MCF 10A (cell line): ENCODE measurements around the gene KRTAP5-5. TPM values are rescaled to one million over a fixed set of nuclear protein-coding genes. Genes with fewer than 3 reads are reported as not detected.

ENCODE experiments used
- BruUV-seq: library from RNA; stranded (reverse); fragments of 400-500 nt; replicated peaks from 2 replicates; lab custom pipeline; 2021; lab: Mats Ljungman, UMichigan
- CTCF ChIA-PET: fragments of 300-600 bp; sonication (Branson Sonifier 250); formaldehyde crosslinking; extraction: SDS; loops from one replicate; lab custom pipeline; 2021; ENCODE audit warnings: antibody characterized with exemption, inconsistent platforms; lab: Yijun Ruan, JAX
- POLR2A ChIA-PET: fragments of 300-600, 350-650 bp; sonication (Branson Sonifier 250); formaldehyde crosslinking; extraction: SDS; loops from one replicate; lab custom pipeline; 2020; ENCODE audit warnings: antibody characterized with exemption, inconsistent platforms; lab: Yijun Ruan, JAX
- DNase-seq: peaks from one replicate; pipeline ENCODE4 v3.0.0-alpha.2; 2018; ENCODE audit not compliant: unreplicated experiment
- H3K27ac Mint-ChIP-seq: one replicate; pipeline ENCODE4 v1.8.0; 2022; ENCODE audit warnings: mild to moderate bottlenecking, low read depth, mixed read lengths; ENCODE audit not compliant: unreplicated experiment
- H3K27me3 Mint-ChIP-seq: one replicate; pipeline ENCODE4 v1.8.0; 2022; ENCODE audit warnings: mixed read lengths; ENCODE audit not compliant: insufficient read depth, unreplicated experiment
- H3K36me3 Mint-ChIP-seq: one replicate; pipeline ENCODE4 v1.8.0; 2022; ENCODE audit warnings: mild to moderate bottlenecking, moderate library complexity, mixed read lengths; ENCODE audit not compliant: insufficient read depth, unreplicated experiment
- H3K4me1 Mint-ChIP-seq: one replicate; pipeline ENCODE4 v1.8.0; 2022; ENCODE audit warnings: mixed read lengths; ENCODE audit not compliant: insufficient read depth, unreplicated experiment
- H3K4me3 Mint-ChIP-seq: one replicate; pipeline ENCODE4 v1.8.0; 2022; ENCODE audit warnings: mild to moderate bottlenecking, moderate library complexity, mixed read lengths; ENCODE audit not compliant: unreplicated experiment
- H3K9me3 Mint-ChIP-seq: one replicate; pipeline ENCODE4 v1.8.0; 2022; ENCODE audit warnings: mixed read lengths; ENCODE audit not compliant: unreplicated experiment
- CTCF ChIP-seq: fragments of 200-600 bp; IDR thresholded peaks from one replicate; pipeline ENCODE4 v1.8.0; 2022; ENCODE audit warnings: antibody characterized with exemption, mild to moderate bottlenecking; ENCODE audit not compliant: unreplicated experiment
- intact Hi-C: fragments of 100-400 bp; cut with micrococcal nuclease; formaldehyde crosslinking; loops from 2 replicates; pipeline ENCODE4 v1.14.1; 2022
- total RNA-seq: library from RNA; stranded (reverse); gene quantifications from 2 replicates; pipeline ENCODE4 v1.2.3, GENCODE V29; 2022

The KRTAP5-5 gene
- total RNA-seq, 1 experiment from 2014 or later, result not detected

- intact Hi-C loops, result no loop called here
- Mint-ChIP-seq H3K36me3 (no peaks in the 10 kb centered on the region), H3K27ac (no peak within 1 kb of the TSS), H3K9me3 (no peaks in the 10 kb centered on the region), H3K4me3 (no peak within 1 kb of the TSS), H3K4me1 (no peaks in the 10 kb centered on the region), H3K27me3 (peaks cover 75% of the 10 kb centered on the region)
- no peak for TF ChIP-seq CTCF
- BruUV-seq, result no TSS peak
- ChIA-PET POLR2A (no interaction called here), CTCF (interaction anchor here (0.5 kb wide), 1 partner anchor 147 kb away, joined by 3 read pairs; no protein-coding TSS in a partner anchor)
- no peak for DNase-seq
These were observed 7.5 kb upstream of the KRTAP5-5 start, which contains the start of gene KRTAP5-4 for GRCh38 chr11:1622086-1622485. Gene KRTAP5-4 (minus strand): TSS chr11:1622138. CDS start chr11:1622093, 45 bp downstream.

- H3K36me3 Mint-ChIP-seq, result no peaks in the 10 kb centered on the region
- CTCF ChIA-PET, result interaction anchor here (0.6 to 2.1 kb wide), 3 partner anchors 10 to 70 kb away, joined by 4 to 10 read pairs (median 4); no protein-coding TSS in a partner anchor
- no peak for TF ChIP-seq CTCF
- no peak for DNase-seq
- POLR2A ChIA-PET, result no interaction called here
- no peaks in the 10 kb centered on the region for H3K4me1 Mint-ChIP-seq
- H3K27ac Mint-ChIP-seq, result no peak overlapping the region
- BruUV-seq, result no TSS peak
- H3K9me3 Mint-ChIP-seq, result no peaks in the 10 kb centered on the region
- intact Hi-C loops, result no loop called here
- H3K4me3 Mint-ChIP-seq, result no peak overlapping the region
- H3K27me3 Mint-ChIP-seq, result peaks cover 68% of the 10 kb centered on the region
These were observed 5.9 kb upstream of the KRTAP5-5 start for GRCh38 chr11:1623716-1624115.

- Mint-ChIP-seq H3K4me1 (no peaks in the 10 kb centered on the region), H3K27ac (no peak overlapping the region), H3K9me3 (no peaks in the 10 kb centered on the region), H3K36me3 (no peaks in the 10 kb centered on the region), H3K27me3 (peaks cover 60% of the 10 kb centered on the region), H3K4me3 (no peak overlapping the region)
- POLR2A ChIA-PET, result no interaction called here
- intact Hi-C loops, result no loop called here
- no peak for TF ChIP-seq CTCF
- BruUV-seq, result no TSS peak
- CTCF ChIA-PET, result interaction anchor here (0.6 to 2.1 kb wide), 2 partner anchors 13 to 15 kb away, joined by 3 to 10 read pairs; no protein-coding TSS in a partner anchor
- no peak for DNase-seq
These were observed 5.0 kb upstream of the KRTAP5-5 start for GRCh38 chr11:1624621-1625020.

- H3K27ac Mint-ChIP-seq, result no peak overlapping the region
- no peak for DNase-seq
- H3K4me1 Mint-ChIP-seq, result no peaks in the 10 kb centered on the region
- no TSS peak for BruUV-seq
- POLR2A ChIA-PET, result no interaction called here
- intact Hi-C loops, result no loop called here
- H3K27me3 Mint-ChIP-seq, result peaks cover 57% of the 10 kb centered on the region
- H3K9me3 Mint-ChIP-seq, result no peaks in the 10 kb centered on the region
- CTCF ChIA-PET, result no interaction called here
- no peak for TF ChIP-seq CTCF
- no peaks in the 10 kb centered on the region for H3K36me3 Mint-ChIP-seq
- no peak overlapping the region for H3K4me3 Mint-ChIP-seq
These were observed 4.0 kb upstream of the KRTAP5-5 start for GRCh38 chr11:1625541-1625940.
